GM18526 (cell line): ENCODE measurements around the gene DIS3L2.

ENCODE experiments used
- POLR2A ChIP-seq: IDR thresholded peaks from 3 replicates; pipeline ENCODE4 v1.6.1; 2011; ENCODE audit not compliant: insufficient read length; ENCODE audit errors: extremely low read depth

The DIS3L2 gene

DNA sequence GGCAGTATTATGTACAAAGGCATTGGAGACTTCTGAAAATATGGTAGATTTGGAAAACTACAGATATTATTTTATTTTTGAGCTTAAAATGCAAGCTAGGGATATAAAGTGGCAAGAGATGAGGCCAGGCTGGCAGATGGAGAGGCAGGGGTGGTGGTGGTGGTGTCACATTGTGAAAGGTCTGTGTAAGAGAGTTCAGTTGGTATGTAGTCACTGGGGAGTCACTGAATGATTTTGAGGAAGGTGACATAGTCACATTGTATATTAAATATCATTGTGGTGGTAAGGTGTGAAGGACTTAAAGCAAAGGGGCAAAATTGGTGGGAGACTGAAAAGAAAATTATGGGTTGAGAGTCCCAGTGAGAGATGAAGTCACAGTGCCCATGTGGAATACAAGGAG, 82.5 kb downstream of the DIS3L2 start:
- TF ChIP-seq POLR2A: no peak

DNA sequence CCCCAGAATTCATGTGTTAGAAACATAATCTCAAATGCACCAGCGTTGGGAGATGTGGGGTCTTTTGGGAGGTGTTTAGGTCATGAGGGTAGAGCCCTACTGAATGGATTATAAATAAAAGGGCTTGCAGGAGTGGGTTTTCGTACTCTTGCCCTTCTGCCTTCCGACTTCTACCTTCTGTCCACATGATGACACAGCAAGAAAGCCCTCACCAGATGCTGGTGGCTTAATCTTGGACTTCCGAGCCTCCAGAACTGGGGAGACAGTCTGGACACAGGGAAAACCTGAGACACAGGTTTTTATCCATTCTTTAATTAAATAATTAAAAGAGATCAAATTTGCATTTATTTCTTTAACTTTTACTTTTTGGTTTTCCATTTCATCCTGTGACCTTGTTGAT, 87.8 kb downstream of the DIS3L2 start:
- no peak for TF ChIP-seq POLR2A

DNA sequence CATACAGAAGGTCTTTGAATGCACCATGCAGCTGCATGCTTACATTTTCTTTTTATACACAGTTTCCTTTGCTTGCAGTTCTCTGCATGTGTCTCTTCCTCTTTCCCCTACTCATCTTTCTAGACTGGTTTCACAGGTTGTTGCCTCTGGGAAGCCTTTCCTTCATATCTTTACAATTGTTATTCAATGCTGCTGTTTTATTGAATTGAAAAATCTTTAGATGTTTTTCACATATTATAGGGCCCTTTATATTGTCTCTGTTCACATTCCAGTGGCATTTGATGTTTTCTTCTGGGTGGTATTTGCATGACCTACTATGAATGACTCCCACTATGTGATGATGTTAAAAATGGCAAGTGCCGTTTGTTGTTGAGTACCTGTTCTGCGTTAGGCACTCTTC, 91.1 kb downstream of the DIS3L2 start:
- no peak for TF ChIP-seq POLR2A

DNA sequence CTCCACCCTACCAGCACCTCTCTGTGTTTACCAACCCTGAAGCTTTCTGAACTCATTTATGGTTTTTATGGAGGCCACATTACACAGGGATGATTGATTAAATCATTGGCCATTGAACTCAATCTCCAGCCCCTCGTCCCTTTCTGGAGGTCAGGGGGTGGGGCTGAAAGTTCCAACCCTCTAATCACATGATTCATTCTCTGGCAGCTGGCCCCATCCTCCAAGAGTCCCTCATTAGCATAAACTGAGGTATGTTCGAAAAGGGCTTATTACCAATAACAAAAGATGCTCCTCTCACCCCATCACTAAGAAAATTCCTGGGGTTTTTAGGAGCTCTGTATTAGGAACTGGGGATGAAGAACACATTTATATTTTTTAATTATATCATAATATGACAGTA, 92.3 kb downstream of the DIS3L2 start:
- TF ChIP-seq POLR2A: no peak

DNA sequence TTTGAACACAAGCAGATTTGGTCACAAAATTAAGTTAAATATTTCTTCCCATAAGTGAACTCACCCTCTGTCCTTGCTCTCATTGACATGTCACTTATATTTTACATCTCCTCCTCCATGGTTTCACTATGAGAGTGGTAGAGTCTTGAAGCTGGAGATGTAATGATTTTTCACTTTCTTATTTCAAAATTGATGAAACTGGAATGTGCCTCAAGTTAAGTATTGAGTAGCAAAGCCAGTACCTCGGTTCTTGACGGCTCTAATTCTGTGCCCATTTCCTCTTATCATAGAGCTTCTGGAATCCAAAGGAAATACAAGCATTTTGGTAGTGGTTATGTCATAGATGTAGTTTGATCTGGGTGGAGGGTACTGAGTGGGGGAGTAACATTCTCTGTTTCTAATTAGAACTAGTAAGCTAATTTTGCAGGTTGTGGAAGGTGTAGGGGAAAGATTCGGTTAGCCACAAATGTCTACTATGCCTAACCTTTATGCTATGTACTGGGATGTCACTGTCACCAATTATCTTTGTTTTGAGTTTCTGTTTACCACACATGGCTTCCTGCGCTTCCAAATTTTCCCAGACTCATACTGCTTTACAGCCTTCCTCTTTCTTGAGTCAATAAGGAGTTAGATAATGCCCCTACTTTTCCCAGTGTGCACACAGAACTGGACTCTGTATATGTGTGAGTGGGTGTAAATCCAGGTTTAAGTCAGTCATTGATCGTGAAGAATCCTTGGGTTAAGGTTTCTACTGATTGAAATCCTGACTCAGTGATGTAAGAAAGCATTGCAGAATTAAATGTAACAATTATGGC, 96.8 kb downstream of the DIS3L2 start:
- no peak for TF ChIP-seq POLR2A

DNA sequence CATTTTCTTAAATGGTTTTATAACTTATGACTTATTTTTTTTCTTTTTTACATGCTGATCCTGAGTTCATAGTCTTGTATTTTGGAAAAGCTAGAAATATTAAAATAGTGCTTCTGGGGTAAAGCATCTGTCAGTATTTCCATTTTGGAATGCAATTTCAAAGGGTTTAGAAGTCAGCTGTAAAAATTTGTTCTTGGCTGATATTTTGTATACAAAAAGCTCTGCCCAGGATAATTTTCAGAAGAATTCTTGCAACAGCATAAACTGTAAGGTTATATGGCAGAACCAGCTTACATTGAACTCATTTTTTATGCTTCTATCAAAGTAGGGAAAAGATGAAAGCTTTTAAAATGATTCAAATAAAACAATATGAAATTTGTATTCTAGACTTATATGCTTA, 97.4 kb downstream of the DIS3L2 start:
- no peak for TF ChIP-seq POLR2A

DNA sequence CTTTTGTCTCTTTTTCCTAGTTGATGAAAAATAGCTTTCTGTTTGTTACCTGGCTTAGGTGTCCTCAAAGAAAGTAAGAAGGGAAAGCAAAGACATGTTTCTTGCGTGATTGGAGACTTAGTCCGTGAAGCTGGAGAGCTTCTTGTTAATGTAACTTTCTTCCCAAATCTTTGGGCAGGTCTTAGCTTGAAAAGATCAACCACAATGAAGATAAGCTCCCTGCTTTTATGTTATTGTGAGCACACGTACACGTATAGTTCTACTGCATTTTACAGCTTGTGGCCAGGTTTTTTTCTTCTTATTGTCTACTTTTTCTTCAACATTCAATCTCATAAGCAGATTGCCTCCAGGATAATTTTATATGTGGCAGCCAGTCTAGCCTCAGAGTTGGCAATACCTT, 99.8 kb downstream of the DIS3L2 start:
- no peak for TF ChIP-seq POLR2A

DNA sequence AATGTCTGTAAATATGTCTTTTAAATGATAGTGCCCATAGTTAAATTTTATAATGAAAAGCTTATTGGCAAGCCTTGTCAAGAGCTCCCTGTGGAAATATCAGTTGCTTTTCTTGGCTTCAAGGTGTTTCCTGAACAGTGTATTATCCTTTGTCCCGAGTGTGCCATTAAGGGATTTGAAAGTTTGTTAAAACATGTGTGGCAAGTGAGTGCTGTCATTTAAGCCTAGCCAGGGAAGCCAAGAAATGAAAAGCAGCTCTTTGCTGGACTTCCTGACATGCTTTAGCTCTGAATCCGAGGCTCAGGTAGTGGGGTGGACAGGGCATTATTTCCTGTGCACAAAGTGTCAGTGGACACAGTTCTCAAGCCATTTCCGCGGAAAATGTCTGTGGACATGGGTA, 111.5 kb downstream of the DIS3L2 start:
- TF ChIP-seq POLR2A: no peak

DNA sequence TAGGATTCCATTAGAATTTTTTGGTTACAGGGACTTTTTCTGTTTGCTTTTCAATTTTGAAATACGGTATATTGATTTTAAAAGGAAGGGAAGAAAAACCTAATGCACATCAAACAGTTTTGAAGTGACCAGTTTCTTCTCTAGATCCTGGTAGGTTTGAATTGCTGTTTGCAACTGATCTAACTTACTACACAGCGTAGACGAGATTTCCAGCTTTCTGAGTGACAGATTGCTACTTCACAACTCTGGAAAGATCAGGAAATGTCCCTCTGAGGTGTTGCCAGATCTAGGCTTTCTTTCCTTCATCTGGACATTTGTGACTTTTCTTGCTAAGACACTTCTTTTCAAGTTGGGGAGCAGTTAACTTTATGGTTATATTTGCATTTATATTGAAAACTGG, 112.2 kb downstream of the DIS3L2 start:
- TF ChIP-seq POLR2A: no peak

DNA sequence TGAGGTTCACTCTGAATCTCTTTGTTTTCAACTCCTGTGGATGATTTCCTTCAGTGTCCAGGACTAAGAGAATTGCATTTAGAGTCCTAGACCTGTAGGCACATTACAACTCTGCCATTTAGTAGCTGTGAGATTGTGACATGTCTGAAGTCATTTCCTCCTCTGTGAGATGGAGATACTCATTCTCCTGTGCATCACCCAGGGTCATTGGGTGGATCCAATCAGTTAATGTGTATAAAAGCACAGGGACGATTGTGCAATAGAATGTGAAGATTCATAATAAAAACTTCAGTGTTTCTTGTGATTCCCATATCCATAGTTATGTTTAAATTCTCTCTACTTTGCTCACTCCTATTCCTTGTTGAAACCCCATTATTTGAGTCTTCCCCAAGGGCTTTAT, 113.6 kb downstream of the DIS3L2 start:
- no peak for TF ChIP-seq POLR2A

DNA sequence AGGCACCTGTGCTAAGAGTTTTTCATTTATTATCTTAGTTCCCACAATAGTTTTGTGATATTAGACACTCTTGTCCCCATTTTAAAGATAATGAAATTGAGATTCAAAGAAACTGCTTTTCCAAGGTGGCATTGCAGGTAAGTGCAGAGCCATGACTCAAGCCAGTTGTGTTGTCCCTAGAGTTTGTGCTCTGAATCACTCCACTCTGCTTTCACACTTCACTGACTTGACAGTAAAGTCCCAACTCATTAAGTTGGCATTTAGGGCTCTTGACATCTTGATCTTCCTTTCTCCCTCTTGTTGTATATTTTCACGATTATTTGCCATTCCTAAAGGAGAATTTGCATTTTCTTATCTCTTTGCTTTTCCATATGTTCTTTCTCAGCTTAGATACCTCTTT, 114.3 kb downstream of the DIS3L2 start:
- no peak for TF ChIP-seq POLR2A

DNA sequence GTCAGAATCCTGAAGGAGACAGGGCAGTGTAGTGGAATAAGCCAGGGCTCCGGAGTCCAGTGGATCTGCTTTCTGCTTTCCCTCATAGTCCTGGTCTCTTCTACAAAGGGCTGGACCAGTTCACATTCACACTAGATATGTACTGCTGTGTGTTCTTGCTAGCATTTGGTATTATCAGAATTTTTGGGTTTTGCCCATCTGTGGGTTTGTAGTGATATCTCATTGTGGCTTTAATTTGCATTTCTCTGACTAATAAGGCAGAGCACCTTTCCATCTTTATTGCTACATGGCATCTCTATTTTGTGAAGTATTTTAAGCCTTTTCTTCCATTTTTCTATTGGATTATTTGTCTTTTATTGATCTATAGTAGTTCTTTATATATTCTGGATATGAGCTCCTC, 114.8 kb downstream of the DIS3L2 start:
- TF ChIP-seq POLR2A: no peak

DNA sequence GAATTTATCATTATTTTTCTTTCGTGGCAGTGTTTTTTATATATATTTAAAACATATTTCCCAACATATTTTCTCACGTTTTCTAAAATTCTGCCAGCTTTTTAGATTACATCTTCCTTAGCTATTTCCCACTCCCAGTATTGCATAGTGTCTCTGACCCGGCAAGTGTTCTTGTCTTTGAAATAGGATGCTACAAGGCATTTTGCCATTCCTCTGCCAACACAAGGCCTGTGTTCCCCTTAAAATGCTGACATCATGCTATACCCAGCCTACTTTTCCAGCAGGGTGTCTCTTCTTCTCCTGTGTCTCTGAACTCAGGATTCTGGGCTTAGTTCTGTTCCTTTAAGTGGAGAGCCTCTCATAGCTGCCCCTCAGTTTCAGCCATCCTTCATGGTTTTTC, 115.2 kb downstream of the DIS3L2 start:
- TF ChIP-seq POLR2A: no peak

DNA sequence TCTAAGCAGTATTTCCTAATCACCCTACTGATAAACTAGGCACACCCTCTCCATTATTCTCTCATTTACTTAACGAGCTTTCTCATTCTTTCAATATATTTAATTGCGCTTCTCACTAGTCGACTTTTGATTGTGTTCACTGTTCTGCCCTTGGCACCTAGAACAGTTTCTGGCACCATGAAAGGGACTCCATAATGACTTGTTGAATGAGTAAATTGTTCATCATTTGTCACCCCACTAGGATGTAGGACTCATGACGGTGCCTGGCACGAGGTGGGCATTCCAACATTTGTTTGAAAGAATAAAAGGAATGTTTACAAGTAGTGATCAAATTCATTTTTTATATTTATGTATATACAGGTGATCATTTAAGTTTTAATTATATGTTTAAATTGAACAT, 123.7 kb downstream of the DIS3L2 start:
- no peak for TF ChIP-seq POLR2A

DNA sequence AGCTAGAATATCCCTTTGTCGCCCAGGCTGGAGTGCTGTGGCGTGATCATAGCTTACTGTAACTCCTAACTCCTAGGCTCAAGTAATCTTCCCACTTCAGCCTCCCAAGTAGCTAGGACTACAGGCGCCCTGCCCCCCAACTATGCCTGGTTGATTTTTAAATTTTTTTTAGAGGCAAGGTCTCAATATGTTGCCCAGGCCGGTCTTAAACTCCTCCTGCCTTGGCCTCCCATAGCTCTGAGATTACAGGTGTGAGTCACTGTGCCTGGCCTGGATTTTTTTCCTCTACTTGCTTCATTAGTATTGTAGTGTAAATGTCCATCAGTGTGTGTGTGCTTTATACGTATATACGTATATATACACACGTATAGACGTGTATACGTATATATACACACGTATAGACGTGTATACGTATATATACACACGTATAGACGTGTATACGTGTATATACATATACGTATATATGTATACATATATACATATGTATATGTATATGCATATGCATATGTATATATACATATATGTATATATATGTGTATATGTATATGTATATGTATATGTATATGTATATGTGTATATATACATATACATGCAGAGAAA, 124.4 kb downstream of the DIS3L2 start:
- TF ChIP-seq POLR2A: no peak

DNA sequence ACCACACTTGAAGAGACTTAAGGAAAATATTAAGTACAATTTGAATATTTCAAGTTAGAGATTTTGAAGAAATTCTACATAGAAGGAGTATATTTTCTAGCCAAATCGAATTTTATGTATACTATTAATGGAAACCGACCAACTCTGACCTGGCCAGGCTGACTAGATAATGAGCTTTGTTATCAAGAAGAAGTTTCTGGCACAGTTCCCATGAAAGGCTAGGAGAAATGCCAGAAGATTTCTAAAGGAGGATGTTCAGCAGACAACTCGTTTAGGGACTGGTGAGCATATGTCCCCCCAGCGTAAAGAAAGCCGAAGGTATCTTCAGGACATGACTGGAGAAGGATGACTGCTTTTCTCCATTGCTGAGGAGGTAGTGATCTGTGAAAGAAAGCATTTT, 127.3 kb downstream of the DIS3L2 start:
- no peak for TF ChIP-seq POLR2A

DNA sequence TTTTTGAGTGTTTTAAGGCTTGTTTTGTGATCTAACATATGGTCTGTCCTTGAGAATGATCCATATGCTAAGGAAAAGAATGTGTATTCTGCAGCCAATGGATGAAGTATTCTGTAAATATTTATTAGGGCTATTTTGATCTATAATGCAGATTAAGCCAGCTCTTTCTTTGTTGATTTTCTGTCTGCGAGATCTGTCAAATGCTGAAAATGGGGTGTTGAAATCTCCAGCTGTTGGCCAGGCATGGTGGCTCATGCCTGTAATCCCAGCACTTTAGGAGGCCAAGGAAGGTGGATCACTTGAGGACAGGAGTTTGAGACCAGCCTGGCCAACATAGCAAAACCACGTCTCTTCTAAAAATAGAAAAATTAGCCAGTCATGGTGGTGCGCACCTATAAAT, 132.7 kb downstream of the DIS3L2 start:
- TF ChIP-seq POLR2A: no peak
